Lung (tissue), 12 donors: ENCODE measurements around the gene ANKS1B. TPM values are rescaled to one million over a fixed set of nuclear protein-coding genes. Genes with fewer than 3 reads are reported as not detected.

Source experiments
- ATAC-seq: fragments of 200-7000 bp; cut with Tn5 transposase; one replicate; pipeline ENCODE4 v1.9.1; 2020; ENCODE audit warnings: moderate number of reproducible peaks; ENCODE audit not compliant: insufficient read depth, low FRiP score
- DNase-seq, 3 donors: peaks; one replicate each; pipeline ENCODE4 v3.0.0-alpha.2; 2013 to 2017
- H3K27ac ChIP-seq, 2 donors: one replicate each; pipeline ENCODE4 v1.5.1; 2013; ENCODE audit warnings: mild to moderate bottlenecking in 2 of 2, moderate library complexity in 2 of 2, control low read depth in 1 of 2, inconsistent platforms in 1 of 2, low read depth in 1 of 2, low read length in 1 of 2
- H3K27me3 ChIP-seq, 3 donors: one replicate each; pipeline ENCODE4 v1.5.1; 2013; ENCODE audit warnings: low read length in 2 of 3; ENCODE audit not compliant: control insufficient read depth in 3 of 3, insufficient read depth in 3 of 3
- H3K36me3 ChIP-seq, 4 donors: one replicate each; pipeline ENCODE4 v1.5.1; 2013; ENCODE audit warnings: low read length in 4 of 4, mild to moderate bottlenecking in 1 of 4, moderate library complexity in 1 of 4; ENCODE audit not compliant: control insufficient read depth in 4 of 4, insufficient read depth in 4 of 4
- H3K4me1 ChIP-seq, 5 donors: one replicate each; pipeline ENCODE4 v1.5.1; 2013; ENCODE audit warnings: low read length in 5 of 5, mild to moderate bottlenecking in 2 of 5, moderate library complexity in 1 of 5; ENCODE audit not compliant: control insufficient read depth in 5 of 5, insufficient read depth in 5 of 5
- H3K4me3 ChIP-seq: one replicate; pipeline ENCODE4 v1.5.1; 2013; ENCODE audit warnings: mild to moderate bottlenecking, control low read depth, moderate library complexity
- H3K9ac ChIP-seq, 2 donors: one replicate each; pipeline ENCODE4 v1.5.1; 2013; ENCODE audit warnings: low read length in 2 of 2, control low read depth in 1 of 2; ENCODE audit not compliant: insufficient read depth in 1 of 2
- H3K9me3 ChIP-seq, 4 donors: one replicate each; pipeline ENCODE4 v1.5.1; 2013; ENCODE audit warnings: low read length in 3 of 4, mild to moderate bottlenecking in 1 of 4, moderate library complexity in 1 of 4; ENCODE audit not compliant: control insufficient read depth in 4 of 4, insufficient read depth in 3 of 4
- WGBS, 2 donors: extraction: QIAGEN DNeasy Blood & Tissue Kit; methylation state at CpG; one replicate each; pipeline ENCODE4 v1.1.7; 2013; 5-methylcytosine and 5-hydroxymethylcytosine counted together
- polyA plus RNA-seq, 2 donors: library from polyadenylated mRNA; stranded (reverse); fragments of 200-250 nt; gene quantifications; one replicate each; pipeline ENCODE4 v1.2.1, GENCODE V29; 2013
- total RNA-seq, 2 donors: library from RNA; depleted of rRNA in 1 of 2; stranded (reverse); fragments of >200 nt in 1 of 2; gene quantifications; one replicate each; pipeline ENCODE4 v1.2.1, GENCODE V29; 2014 to 2021
- TF ChIP-seq, protein P1 (sequence below): IDR thresholded peaks from 2 replicates; pipeline ENCODE4 v1.5.1; 2012; ENCODE audit warnings: mild to moderate bottlenecking; ENCODE audit errors: control extremely low read depth, extremely low read depth
- donor health status: control.
- donor health status: control.
- donor health status: Bipolar disorder and iron deficiency.
- donor health status: healthy.
- donor health status: DM: yes; HTN: yes; CAD: no.

Gene ANKS1B
- total and polyA plus RNA-seq, 4 donors, result 0.32 to 10.3 (median 3.7) TPM

DNA sequence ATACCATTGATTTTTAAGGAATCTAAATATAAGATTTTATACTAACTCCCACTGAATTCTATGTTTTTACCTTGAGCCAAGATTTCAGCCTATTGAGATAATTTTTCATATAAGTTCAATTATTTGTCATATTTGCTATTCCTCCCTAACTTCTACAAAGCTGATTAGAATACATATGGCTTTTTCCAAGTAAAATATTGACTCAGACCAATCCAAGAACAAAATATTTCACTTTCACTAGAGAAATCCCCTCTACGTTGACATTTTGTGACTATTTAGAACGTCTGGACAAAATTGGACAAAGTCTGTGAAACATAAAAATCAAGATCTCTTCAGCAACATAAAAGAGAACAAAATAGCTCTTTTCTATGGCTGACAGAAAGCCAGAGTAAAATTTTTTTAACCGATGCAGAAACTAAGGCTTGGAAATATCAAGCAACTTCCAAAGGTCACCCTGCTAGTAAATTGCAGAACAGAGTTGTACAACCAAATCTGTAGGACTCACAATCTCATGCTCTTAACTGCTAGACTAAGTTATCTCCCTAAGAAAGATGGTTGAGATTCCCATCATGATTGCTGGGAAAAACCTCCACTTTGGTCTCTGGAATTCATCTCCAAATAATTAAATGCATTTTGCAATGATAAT, 219.1 kb downstream of the ANKS1B start:
- TF ChIP-seq, protein P1, sequence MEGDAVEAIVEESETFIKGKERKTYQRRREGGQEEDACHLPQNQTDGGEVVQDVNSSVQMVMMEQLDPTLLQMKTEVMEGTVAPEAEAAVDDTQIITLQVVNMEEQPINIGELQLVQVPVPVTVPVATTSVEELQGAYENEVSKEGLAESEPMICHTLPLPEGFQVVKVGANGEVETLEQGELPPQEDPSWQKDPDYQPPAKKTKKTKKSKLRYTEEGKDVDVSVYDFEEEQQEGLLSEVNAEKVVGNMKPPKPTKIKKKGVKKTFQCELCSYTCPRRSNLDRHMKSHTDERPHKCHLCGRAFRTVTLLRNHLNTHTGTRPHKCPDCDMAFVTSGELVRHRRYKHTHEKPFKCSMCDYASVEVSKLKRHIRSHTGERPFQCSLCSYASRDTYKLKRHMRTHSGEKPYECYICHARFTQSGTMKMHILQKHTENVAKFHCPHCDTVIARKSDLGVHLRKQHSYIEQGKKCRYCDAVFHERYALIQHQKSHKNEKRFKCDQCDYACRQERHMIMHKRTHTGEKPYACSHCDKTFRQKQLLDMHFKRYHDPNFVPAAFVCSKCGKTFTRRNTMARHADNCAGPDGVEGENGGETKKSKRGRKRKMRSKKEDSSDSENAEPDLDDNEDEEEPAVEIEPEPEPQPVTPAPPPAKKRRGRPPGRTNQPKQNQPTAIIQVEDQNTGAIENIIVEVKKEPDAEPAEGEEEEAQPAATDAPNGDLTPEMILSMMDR, result no peak
- no peaks in the 10 kb centered on the region for H3K36me3 ChIP-seq
- H3K4me1 ChIP-seq, result peaks cover 0 to 5% (median 0%) of the 10 kb centered on the region in 5 donors
- H3K4me3 ChIP-seq, result no peak overlapping the region
- H3K9ac ChIP-seq, result no peak overlapping the region
- H3K9me3 ChIP-seq, result no peaks in the 10 kb centered on the region
- 75 to 76% methylated on average over 3 of the region's 3 CpGs for WGBS, 2 donors
- ATAC-seq (no peak), DNase-seq (no peak)
- no peaks in the 10 kb centered on the region for H3K27me3 ChIP-seq
- H3K27ac ChIP-seq, result no peak overlapping the region

DNA sequence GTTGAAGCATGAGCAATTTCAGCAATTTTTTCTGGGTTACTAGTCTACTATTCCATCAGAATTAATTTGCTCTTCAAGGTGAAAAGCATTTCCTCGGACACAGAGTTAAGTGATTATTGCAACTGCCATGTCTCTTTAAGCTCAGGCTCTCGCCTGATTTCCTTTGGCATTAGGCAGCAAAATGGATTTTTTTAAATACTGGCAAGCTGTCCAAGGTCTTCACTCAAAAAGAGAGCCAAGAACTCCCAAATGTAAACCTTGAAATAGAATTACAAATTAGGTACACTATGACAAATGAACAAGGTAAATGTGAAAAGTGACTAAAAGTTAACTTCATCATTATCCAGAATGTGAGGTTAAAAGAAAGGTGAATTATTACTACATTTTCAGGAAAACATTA, 225.3 kb downstream of the ANKS1B start:
- TF ChIP-seq, protein P1, result no peak
- ATAC-seq, result no peak
- 69 to 78% methylated on average over 2 of the region's 2 CpGs for WGBS, 2 donors

DNA sequence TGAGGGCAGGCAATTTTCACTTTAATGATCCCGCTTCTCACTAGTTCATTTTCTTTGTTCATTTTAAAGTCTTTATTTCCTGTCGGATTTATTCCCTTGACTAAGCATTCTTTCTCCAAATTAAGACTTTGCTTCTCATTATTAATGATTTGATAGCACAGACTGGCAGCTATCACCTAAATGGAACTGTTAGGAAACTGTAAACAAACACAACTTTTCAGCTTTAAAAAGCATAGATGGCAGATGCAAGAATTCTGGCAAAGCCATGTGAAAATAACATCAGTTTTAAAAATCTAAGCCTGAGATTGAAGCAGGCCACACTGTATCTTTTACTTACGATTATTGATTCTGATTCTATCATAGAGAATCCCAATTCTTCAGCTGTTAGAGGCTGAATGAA, 225.7 kb downstream of the ANKS1B start:
- TF ChIP-seq, protein P1, result no peak
- Histone ChIP-seq H3K27ac (no peak overlapping the region), H3K9me3 (no peaks in the 10 kb centered on the region), H3K4me3 (no peak overlapping the region), H3K4me1 (peaks cover 0 to 5% (median 0%) of the 10 kb centered on the region in 5 donors), H3K27me3 (no peaks in the 10 kb centered on the region), H3K9ac (peak overlapping the region in 1 of 2 donors; percentile 5), H3K36me3 (no peaks in the 10 kb centered on the region)
- ATAC-seq, result no peak
- WGBS, 2 donors, result 86 to 94% methylated on average over 3 of the region's 3 CpGs
- DNase-seq, result no peak

More for the DNA sequence above, 225.3 kb downstream of the ANKS1B start:
- no peaks in the 10 kb centered on the region for H3K9me3 ChIP-seq
- no peak overlapping the region for H3K4me3 ChIP-seq
- no peak for DNase-seq
- H3K27ac ChIP-seq, result no peak overlapping the region
- H3K27me3 ChIP-seq, result no peaks in the 10 kb centered on the region
- no peak overlapping the region for H3K9ac ChIP-seq
- no peaks in the 10 kb centered on the region for H3K36me3 ChIP-seq
- H3K4me1 ChIP-seq, result peaks cover 0 to 5% (median 0%) of the 10 kb centered on the region in 5 donors

DNA sequence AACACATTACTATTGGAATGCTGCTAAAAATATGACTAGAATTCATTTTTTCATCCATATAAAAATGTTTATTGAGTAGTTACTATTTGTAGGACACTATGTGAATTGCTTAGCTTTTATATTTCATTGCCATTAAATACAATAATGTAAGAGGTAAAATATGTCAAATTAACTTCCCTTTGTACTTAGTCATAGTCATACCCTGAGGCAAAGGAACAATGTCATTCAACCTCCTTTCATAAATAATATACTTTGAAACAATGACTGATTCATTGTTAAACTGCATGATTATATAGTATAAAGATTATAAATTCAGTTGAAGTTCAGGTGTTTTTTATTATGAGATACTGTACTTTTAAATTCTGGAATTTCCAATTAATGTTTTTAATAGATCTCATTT, 232.0 kb downstream of the ANKS1B start:
- Histone ChIP-seq H3K4me1 (no peaks in the 10 kb centered on the region), H3K9me3 (no peaks in the 10 kb centered on the region), H3K27ac (no peak overlapping the region), H3K9ac (no peak overlapping the region), H3K36me3 (no peaks in the 10 kb centered on the region), H3K4me3 (no peak overlapping the region), H3K27me3 (no peaks in the 10 kb centered on the region)
- no peak for ATAC-seq
- DNase-seq, result no peak
- TF ChIP-seq, protein P1, result no peak
